H1 (cell line): ENCODE data around the gene DUSP12. TPM values are rescaled to one million over a fixed set of nuclear protein-coding genes. Genes with fewer than 3 reads are reported as not detected.

Experiments used
- GTF2F1 ChIP-seq: IDR thresholded peaks from 2 replicates; pipeline ENCODE4 v1.6.1; 2012; ENCODE audit warnings: low read depth, low read length, improper control_type of control experiment, borderline replicate concordance
- TCF12 ChIP-seq: IDR thresholded peaks from 2 replicates; pipeline ENCODE4 v1.6.1; 2011; ENCODE audit warnings: low read depth, mild to moderate bottlenecking, low read length
- ZNF274 ChIP-seq: IDR thresholded peaks from 2 replicates; pipeline ENCODE4 v1.7.0; 2012; ENCODE audit warnings: low read length, borderline replicate concordance; ENCODE audit errors: extremely low read depth
- polyA plus RNA-seq, 7 experiments: library from polyadenylated mRNA; depleted of rRNA in 3 of 7; stranded (reverse) in 5 of 7; unstranded in 2 of 7; fragments of >200 nt in 5 of 7; fragments of 200-250 nt in 2 of 7; gene quantifications; 1 replicate in 5 of 7; 2 replicates in 1 of 7; 4 replicates in 1 of 7; pipeline versions ENCODE4 v1.2.1 to v1.2.3, GENCODE V29; 2011 to 2013; ENCODE audit warnings: missing spikeins in 2 of 7, mixed read lengths in 2 of 7
- total RNA-seq: library from RNA; stranded (reverse); fragmentation: NEBNext Ultra II Directional; extraction: Animal tissue kit (Norgen Biotek cat#: 25700); gene quantifications from 2 replicates; pipeline ENCODE4 v1.2.1, GENCODE V29; 2021

DUSP12 gene
- total and polyA plus RNA-seq, 2 of the 8 experiments (the other 6 are each of a cell fraction or from before 2014, with no cell fraction given) = 27.6 to 33.9 TPM

DNA sequence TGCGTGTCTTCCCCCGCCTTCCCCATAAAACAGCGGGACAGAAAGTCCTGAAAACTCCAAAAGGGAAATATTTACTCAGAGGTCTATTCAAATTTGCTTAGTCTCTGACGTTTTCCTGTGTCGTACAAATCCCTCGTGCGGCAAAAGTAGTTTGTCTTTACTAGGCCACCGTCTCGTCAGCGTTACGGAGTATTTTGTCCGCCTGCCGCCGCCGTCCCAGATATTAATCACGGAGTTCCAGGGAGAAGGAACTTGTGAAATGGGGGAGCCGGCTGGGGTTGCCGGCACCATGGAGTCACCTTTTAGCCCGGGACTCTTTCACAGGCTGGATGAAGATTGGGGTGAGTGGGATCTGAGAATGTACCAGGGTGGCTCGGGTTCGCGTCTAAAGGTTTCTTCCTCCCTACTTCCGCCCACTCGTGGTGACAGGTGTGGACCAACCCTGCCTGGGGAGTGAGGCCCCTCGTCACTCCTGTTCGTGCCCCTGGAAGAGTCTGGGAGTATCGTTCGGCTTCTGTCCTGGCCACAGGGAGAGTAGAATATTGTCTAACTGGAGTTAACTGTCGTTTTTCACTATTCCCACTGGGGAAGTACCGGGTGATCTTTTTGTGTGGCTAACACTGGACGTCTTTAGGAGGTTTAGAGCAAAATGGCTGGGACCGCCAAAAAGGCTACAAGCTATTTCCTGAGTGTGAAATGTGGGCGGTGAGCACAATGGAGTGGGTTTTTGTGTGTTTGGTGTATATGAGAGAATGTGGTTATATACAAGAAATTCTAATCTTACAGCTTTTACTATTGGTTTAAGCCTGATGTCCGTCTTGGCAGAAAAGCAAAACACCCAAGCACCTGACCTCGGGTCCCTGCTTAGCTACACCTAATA, 16.8 kb downstream of the DUSP12 start, which contains the start of gene ATF6 (continued):
- TF ChIP-seq TCF12 (no peak), ZNF274 (no peak), GTF2F1 (no peak)
